Activated T-helper 1 cell treated with anti-CD3 and anti-CD28 coated beads, Interleukin-12 subunit alpha, Interleukin-12 subunit beta, Interleukin-2, Interleukin-4 antibody, amounts not matched to agents 30 ng/mL and 10 ng/mL and 1 ng/mL, durations not matched to agents 14 hours and 24 hours and 36 hours (primary cell): Measurements from ENCODE around the gene MYEF2. TPM values are rescaled to one million over a fixed set of nuclear protein-coding genes. Genes with fewer than 3 reads are reported as not detected.

Experiments used
- DNase-seq: peaks from one replicate; pipeline ENCODE4 v3.0.0; 2021; ENCODE audit warnings: low spot score
- H3K27ac Mint-ChIP-seq: one replicate; pipeline ENCODE4 v1.8.0; 2021; ENCODE audit warnings: mild to moderate bottlenecking, mixed read lengths
- H3K27me3 Mint-ChIP-seq: one replicate; pipeline ENCODE4 v1.8.0; 2022; ENCODE audit warnings: mild to moderate bottlenecking, moderate library complexity, mixed read lengths; ENCODE audit not compliant: insufficient read depth
- H3K36me3 Mint-ChIP-seq: one replicate; pipeline ENCODE4 v1.8.0; 2021; ENCODE audit warnings: low read depth, mixed read lengths
- H3K4me1 Mint-ChIP-seq: one replicate; pipeline ENCODE4 v1.8.0; 2021; ENCODE audit warnings: low read depth, mixed read lengths
- H3K4me3 Mint-ChIP-seq: one replicate; pipeline ENCODE4 v1.8.0; 2021; ENCODE audit warnings: mild to moderate bottlenecking, moderate library complexity, mixed read lengths
- H3K9me3 Mint-ChIP-seq: one replicate; pipeline ENCODE4 v1.8.0; 2021; ENCODE audit warnings: mixed read lengths
- intact Hi-C: fragments of 100-400 bp; cut with micrococcal nuclease; formaldehyde crosslinking; loops from one replicate; pipeline ENCODE4 v1.15.1; 2024
- total RNA-seq: library from RNA; stranded (reverse); gene quantifications from 2 replicates; pipeline ENCODE4 v1.2.3, GENCODE V29; 2022

MYEF2 gene
- total RNA-seq, 1 donor from 2014 or later = 20.3 TPM

DNA sequence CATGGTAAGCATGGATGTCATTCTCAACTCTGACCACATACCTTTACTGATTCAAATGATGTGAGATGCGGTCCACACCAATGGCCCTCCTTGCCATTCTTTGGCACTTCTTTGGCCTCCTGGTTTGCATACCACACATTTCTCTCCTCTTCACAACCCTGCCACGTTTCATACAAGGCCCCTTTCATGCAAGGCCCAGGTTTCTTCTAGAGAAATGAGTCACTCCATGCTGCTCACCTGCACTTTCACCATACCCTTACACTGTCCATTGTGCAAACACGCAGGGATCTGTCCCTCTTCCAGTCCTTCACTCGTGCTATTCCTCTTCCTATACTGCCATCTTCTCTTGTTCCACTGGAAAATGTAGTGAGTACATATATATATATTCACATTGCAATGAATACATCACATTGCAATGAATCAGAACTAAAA, 81.7 kb downstream of the MYEF2 start:
- H3K36me3 Mint-ChIP-seq = no peaks in the 10 kb centered on the region
- no peak overlapping the region for H3K27ac Mint-ChIP-seq
- H3K4me1 Mint-ChIP-seq = no peaks in the 10 kb centered on the region
- intact Hi-C loops = no loop called here
- H3K4me3 Mint-ChIP-seq = no peak overlapping the region
- DNase-seq = no peak
- peaks cover 2% of the 10 kb centered on the region for H3K27me3 Mint-ChIP-seq
- H3K9me3 Mint-ChIP-seq = no peaks in the 10 kb centered on the region

GRCh38 chr15:48091522-48091921, 86.6 kb downstream of the MYEF2 start:
- Mint-ChIP-seq H3K4me3 (no peak overlapping the region), H3K36me3 (no peaks in the 10 kb centered on the region), H3K4me1 (no peaks in the 10 kb centered on the region), H3K27me3 (peaks cover 4% of the 10 kb centered on the region), H3K9me3 (no peaks in the 10 kb centered on the region), H3K27ac (no peak overlapping the region)
- no peak for DNase-seq
- intact Hi-C loops = no loop called here

DNA sequence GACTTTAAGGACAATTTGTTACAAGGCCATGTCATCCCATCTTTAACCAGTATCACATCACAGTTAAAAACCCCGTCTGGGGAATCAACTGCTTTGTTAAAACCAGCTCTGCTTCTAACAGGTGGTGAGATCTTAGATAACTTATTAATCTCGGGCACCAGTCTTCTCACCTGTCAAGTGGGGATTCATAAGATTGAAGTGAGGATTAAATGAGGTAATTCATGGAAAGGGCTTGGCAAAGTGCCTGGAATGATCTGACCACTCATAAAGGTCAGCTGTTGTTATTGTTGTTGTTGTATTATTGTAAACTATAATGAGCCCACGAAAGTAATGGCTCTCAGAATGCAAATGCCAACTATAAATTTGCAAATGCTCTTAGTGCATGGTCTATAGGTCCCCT, 87.4 kb downstream of the MYEF2 start:
- Mint-ChIP-seq H3K9me3 (no peaks in the 10 kb centered on the region), H3K27me3 (peaks cover 4% of the 10 kb centered on the region), H3K36me3 (no peaks in the 10 kb centered on the region), H3K4me3 (no peak overlapping the region), H3K4me1 (no peaks in the 10 kb centered on the region), H3K27ac (no peak overlapping the region)
- DNase-seq = no peak
- intact Hi-C loops = no loop called here

- H3K36me3 Mint-ChIP-seq = no peaks in the 10 kb centered on the region
- no peak overlapping the region for H3K4me3 Mint-ChIP-seq
- DNase-seq = no peak
- peaks cover 4% of the 10 kb centered on the region for H3K27me3 Mint-ChIP-seq
- H3K27ac Mint-ChIP-seq = no peak overlapping the region
- intact Hi-C loops = no loop called here
- H3K9me3 Mint-ChIP-seq = no peaks in the 10 kb centered on the region
- H3K4me1 Mint-ChIP-seq = no peaks in the 10 kb centered on the region
Measured at GRCh38 chr15:48090115-48090514, 88.0 kb downstream of the MYEF2 start.

- intact Hi-C loops = no loop called here
- peaks cover 3% of the 10 kb centered on the region for H3K27me3 Mint-ChIP-seq
- no peak for DNase-seq
- no peaks in the 10 kb centered on the region for H3K36me3 Mint-ChIP-seq
- H3K9me3 Mint-ChIP-seq = no peaks in the 10 kb centered on the region
- H3K4me3 Mint-ChIP-seq = no peak overlapping the region
- H3K27ac Mint-ChIP-seq = no peak overlapping the region
- H3K4me1 Mint-ChIP-seq = no peaks in the 10 kb centered on the region
Measured at GRCh38 chr15:48089702-48090101, 88.4 kb downstream of the MYEF2 start.

GRCh38 chr15:48087844-48088243, 90.3 kb downstream of the MYEF2 start:
- Mint-ChIP-seq H3K4me1 (no peaks in the 10 kb centered on the region), H3K4me3 (no peak overlapping the region), H3K9me3 (no peaks in the 10 kb centered on the region), H3K36me3 (no peaks in the 10 kb centered on the region), H3K27me3 (peaks cover 8% of the 10 kb centered on the region), H3K27ac (no peak overlapping the region)
- no peak for DNase-seq
- intact Hi-C loops = no loop called here

- no peaks in the 10 kb centered on the region for H3K9me3 Mint-ChIP-seq
- H3K36me3 Mint-ChIP-seq = no peaks in the 10 kb centered on the region
- no peak for DNase-seq
- no peak overlapping the region for H3K4me3 Mint-ChIP-seq
- intact Hi-C loops = no loop called here
- H3K27me3 Mint-ChIP-seq = peaks cover 8% of the 10 kb centered on the region
- H3K27ac Mint-ChIP-seq = no peak overlapping the region
- H3K4me1 Mint-ChIP-seq = no peaks in the 10 kb centered on the region
Measured at GRCh38 chr15:48086576-48086975, 91.5 kb downstream of the MYEF2 start.

GRCh38 chr15:48086133-48086532, 92.0 kb downstream of the MYEF2 start:
- H3K4me1 Mint-ChIP-seq = no peaks in the 10 kb centered on the region
- H3K9me3 Mint-ChIP-seq = no peaks in the 10 kb centered on the region
- intact Hi-C loops = no loop called here
- no peak overlapping the region for H3K27ac Mint-ChIP-seq
- H3K36me3 Mint-ChIP-seq = no peaks in the 10 kb centered on the region
- peaks cover 8% of the 10 kb centered on the region for H3K27me3 Mint-ChIP-seq
- no peak overlapping the region for H3K4me3 Mint-ChIP-seq
- DNase-seq = no peak

DNA sequence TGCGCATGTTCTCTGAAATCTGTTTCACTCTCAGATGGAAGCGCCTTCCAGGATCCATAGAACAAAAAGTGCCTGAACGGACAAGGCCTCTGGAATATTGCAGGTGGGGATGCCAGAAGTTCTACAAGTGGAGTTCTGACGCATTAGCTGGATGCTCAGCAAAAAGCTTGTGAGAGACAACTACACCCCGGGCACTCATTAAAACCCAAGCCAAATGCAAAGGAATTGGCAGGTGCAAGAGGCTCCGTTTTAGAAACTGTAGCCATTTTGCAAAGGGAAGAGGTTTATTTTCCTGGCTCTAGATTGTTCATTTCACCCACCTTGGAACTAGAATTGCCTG, 92.5 kb downstream of the MYEF2 start:
- Mint-ChIP-seq H3K9me3 (no peaks in the 10 kb centered on the region), H3K27ac (no peak overlapping the region), H3K4me1 (no peaks in the 10 kb centered on the region), H3K36me3 (no peaks in the 10 kb centered on the region), H3K27me3 (peaks cover 8% of the 10 kb centered on the region), H3K4me3 (no peak overlapping the region)
- no peak for DNase-seq
- intact Hi-C loops = no loop called here

DNA sequence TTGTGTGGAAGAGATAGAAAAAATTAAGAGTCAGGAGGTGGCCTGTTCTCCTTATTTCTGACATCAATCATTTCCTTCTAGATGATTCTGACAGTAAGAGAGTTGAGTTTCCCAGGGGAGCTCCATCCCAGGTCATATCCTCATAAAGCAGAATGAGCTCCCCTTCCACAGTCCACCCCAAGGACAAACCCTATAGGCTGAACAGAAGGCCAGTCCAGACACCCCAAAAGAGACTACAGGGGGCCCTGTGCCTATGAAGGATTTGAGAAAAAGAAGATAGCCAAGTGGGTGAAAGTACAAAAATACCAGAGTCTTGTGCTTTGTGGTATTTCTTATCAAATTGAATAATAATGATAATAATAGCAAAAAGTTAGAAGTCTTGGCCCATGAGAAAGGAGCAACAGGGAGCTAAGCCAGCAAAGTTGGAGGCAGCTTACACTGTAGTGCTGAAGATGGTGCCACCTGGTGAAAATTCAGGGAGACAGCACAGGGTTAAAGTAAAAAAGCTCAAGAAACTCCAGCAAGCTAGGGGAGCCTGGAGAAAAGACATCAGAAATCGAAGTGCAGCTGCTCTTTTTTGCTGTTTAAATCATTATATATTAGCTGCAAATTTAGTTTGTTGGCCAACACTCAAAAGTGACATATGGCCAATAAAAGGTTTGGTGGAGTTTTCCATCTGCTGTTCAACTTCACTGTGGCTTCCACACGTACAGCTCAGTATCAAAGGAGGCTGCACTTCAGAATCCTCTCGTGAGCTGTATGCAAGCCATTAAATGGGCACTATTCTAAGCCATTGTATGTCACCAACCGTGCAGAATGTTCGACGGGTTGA, 93.1 kb downstream of the MYEF2 start:
- intact Hi-C loops = no loop called here
- DNase-seq = no peak
- peaks cover 8% of the 10 kb centered on the region for H3K27me3 Mint-ChIP-seq
- no peak overlapping the region for H3K4me3 Mint-ChIP-seq
- H3K27ac Mint-ChIP-seq = no peak overlapping the region
- H3K4me1 Mint-ChIP-seq = no peaks in the 10 kb centered on the region
- no peaks in the 10 kb centered on the region for H3K9me3 Mint-ChIP-seq
- no peaks in the 10 kb centered on the region for H3K36me3 Mint-ChIP-seq

Other genes starting within 250 kb of the MYEF2 start
- gene SLC24A5, start 57.3 kb downstream of the MYEF2 start, total RNA-seq = not detected in 2 replicates
- gene CTXN2, start 13.4 kb upstream of the MYEF2 start, total RNA-seq = not detected in 2 replicates
- not detected in 2 replicates for gene SLC12A1, start 28.0 kb upstream of the MYEF2 start, total RNA-seq
- gene DUT, start 153.1 kb upstream of the MYEF2 start, total RNA-seq = 244 and 252 TPM in 2 replicates